Hematopoietic multipotent progenitor cell treated with erythropoietin and hydrocortisone succinate and interleukin-3 and kit ligand, for 6 days (in vitro differentiated cells): Measurements from ENCODE around the gene NFYA.

ENCODE experiments used
- DNase-seq: peaks from one replicate; pipeline ENCODE4 v3.0.0-alpha.2; 2015

The NFYA gene

DNA sequence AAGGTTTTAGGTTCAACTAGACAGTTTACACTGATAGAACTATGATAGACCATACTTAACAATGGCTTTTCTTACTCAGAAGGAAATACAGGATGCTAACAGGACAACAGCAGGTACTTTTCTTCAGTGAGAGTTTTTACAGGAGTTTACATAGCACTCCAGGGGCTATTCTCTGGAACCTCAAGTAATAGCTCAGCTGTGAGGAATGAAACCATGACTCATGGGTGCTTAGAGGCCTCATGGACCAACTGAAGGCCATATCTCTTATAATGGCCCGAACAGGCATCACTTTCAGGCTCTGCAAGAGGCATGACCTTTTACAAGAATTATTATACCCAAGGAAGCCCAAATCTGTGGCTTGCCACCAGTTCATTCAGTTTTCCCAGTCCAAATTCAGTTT lies 49.6 kb downstream of the NFYA start:
- DNase-seq, result no peak

DNA sequence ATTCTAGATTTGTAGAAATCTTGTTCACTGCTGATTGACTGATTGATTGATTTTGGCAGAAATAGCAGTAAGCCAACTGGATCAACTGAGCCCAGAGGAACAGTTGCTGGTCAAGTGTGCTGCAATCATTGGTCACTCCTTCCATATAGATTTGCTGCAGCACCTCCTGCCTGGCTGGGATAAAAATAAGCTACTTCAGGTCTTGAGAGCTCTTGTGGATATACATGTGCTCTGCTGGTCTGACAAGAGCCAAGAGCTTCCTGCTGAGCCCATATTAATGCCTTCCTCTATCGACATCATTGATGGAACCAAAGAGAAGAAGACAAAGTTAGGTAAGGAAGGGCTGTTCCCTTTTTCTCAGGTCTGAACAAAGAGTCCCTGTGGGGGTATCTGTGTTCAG lies 50.1 kb downstream of the NFYA start:
- no peak for DNase-seq

DNA sequence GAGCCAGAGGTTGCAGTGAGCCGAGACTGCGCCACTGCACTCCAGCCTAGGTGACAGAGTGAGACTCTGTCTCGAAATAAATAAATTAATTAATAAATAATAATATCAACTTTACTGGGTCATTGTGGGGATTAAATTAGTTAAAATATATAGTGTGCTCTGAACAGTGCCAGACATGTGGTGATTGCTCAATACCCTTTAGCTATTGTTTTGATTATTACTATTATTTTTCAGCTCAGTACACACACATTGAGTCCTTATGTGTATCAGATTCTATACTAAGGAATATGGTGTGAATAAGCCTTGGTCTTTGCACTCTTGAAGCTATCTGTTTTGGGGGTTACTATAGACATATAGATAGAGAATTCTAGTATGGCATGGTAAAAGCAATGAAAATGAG lies 52.5 kb downstream of the NFYA start:
- DNase-seq, result no peak

DNA sequence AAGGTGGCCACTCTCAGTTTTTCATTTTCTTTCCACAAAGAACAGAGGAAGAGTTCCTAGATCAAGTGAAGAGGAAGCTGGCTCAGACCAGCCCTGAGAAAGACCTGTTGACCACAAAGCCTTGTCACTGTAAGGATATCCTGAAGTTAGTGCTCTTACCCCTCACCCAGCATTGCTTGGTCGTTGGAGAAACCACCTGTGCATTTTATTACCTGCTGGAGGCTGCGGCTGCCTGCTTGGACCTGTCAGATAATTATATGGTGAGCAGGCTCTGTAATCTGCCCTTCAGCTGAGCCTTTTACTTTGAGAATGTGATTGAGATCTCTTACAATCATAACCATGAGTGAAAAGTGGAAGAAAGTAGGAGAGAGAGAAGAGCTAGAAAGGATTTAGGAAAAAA lies 59.5 kb downstream of the NFYA start:
- no peak for DNase-seq

DNA sequence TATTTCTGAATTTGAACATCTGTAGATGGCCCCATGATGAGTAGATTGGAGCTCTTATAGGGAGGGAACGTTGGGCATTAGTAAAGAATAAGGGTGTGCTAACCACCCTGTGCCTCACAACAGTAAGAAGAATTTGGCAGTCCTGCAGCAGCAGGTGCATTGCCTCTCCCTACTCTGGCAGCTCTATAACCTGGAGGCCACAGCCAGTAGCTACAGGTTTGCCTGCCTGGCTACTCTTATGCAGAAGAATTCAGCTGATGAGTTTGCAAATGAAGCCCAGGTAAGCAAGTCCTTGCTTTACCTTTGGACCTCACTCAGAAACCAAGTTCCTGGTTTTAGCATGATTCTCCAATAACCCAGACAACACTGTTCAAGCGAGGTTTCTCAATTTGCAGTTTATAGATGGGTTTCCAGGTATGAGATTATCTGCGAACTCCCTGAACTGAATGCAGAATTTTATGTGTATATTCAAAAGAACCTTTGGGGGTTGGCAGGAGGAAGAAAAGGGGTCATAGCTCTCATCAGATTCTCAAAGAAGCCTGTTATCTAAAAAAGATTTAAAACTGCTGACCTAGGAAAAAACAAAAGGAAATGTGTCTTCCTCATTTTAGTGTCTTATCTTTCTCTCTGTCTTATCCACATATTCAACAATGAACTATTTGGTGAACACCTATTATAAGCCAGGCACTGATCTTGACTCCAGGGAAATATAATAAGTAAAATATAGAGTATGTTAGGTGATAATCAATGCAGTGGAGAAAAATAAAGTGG lies 62.5 kb downstream of the NFYA start:
- no peak for DNase-seq

DNA sequence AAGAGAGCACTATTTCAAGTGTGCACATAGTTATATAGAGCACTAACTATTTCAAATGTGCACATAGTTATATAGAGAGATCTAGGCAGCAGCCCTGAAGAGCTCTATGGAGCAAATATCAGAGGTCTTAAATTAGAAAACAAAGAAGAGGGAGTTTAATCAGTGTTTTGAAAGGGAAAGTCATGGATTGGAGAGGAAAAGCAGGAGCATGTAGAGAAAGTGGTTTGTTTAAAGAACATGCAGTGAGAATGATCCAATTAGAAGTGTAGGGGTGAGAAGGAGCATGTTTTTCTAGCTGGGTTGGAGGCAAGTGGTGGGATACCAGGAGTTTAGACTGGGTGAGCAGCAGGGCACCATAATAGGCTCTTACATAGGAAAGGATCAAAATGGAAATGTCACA lies 64.1 kb downstream of the NFYA start:
- DNase-seq, result no peak

DNA sequence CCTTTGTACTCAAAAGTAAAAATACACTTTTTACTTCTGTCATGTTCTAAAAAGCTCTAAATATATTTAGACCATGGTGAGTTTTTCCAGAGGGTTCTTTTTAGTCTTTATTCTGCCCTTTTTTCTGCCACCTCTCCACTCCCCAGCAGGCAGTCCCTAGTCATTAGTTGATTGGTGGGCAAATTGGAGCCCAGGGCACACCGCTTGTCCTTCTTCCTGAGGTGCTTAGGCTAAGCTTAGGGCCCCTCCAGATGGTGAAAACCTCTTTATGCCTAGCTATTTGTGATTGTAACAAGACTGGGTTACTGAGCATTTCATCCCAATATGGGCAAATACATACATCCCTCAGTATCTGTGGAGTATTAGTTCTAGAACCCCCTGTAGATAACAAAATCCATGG lies 75.1 kb downstream of the NFYA start:
- no peak for DNase-seq
